Tibial nerve (tissue), 4 donors: ENCODE measurements around the gene SLC27A2. TPM values are rescaled to one million over a fixed set of nuclear protein-coding genes. Genes with fewer than 3 reads are reported as not detected.

Experiments
- DNase-seq, 2 donors: peaks; one replicate each; pipeline ENCODE4 v3.0.0-alpha.2; 2019; ENCODE audit warnings: low spot score in 2 of 2
- H3K27ac ChIP-seq, 4 donors: fragments of 200-600 bp; sonication (generic) in 3 of 4; one replicate each; pipeline ENCODE4 v1.5.1; 2017 to 2019; ENCODE audit warnings: mild to moderate bottlenecking in 1 of 4
- H3K27me3 ChIP-seq, 2 donors: fragments of 200-600 bp; sonication (generic) in 1 of 2; one replicate each; pipeline versions ENCODE4 v1.5.1 to v1.6.0; 2017 to 2019
- H3K36me3 ChIP-seq, 3 donors: fragments of 200-600 bp; sonication (generic); one replicate each; pipeline ENCODE4 v1.5.1; 2018 to 2019
- H3K4me1 ChIP-seq, 4 donors: fragments of 200-600 bp; sonication (generic) in 3 of 4; one replicate each; pipeline ENCODE4 v1.5.1; 2017 to 2019
- H3K4me3 ChIP-seq, 4 donors: fragments of 200-600 bp; sonication (generic) in 3 of 4; one replicate each; pipeline ENCODE4 v1.5.1; 2017 to 2019; ENCODE audit warnings: mild to moderate bottlenecking in 1 of 4, moderate library complexity in 1 of 4
- H3K9me3 ChIP-seq, 4 donors: fragments of 200-600 bp; sonication (generic) in 3 of 4; one replicate each; pipeline ENCODE4 v1.5.1; 2017 to 2019
- CTCF ChIP-seq, 5 experiments: fragments of 200-600 bp in 3 of 5; fragments of 450-650 bp in 2 of 5; sonication (generic) in 3 of 5; IDR thresholded peaks; one replicate each; pipeline ENCODE4 v1.5.1; 2016 to 2019; ENCODE audit warnings: antibody characterized with exemption in 5 of 5, mild to moderate bottlenecking in 3 of 5, moderate library complexity in 2 of 5
- EP300 ChIP-seq, 2 donors: sonication (generic); formaldehyde crosslinking; IDR thresholded peaks; one replicate each; pipeline ENCODE4 v1.6.1; 2017; ENCODE audit warnings: antibody characterized with exemption in 2 of 2, mild to moderate bottlenecking in 1 of 2
- POLR2A ChIP-seq, 2 donors: fragments of 450-650 bp; IDR thresholded peaks; one replicate each; pipeline ENCODE4 v1.6.1; 2017; ENCODE audit warnings: antibody characterized with exemption in 2 of 2, mild to moderate bottlenecking in 2 of 2, moderate library complexity in 2 of 2
- WGBS, 2 donors: methylation state at CpG; one replicate each; pipeline ENCODE4 v1.1.5; 2018; 5-methylcytosine and 5-hydroxymethylcytosine counted together
- total RNA-seq, 4 donors: library from RNA; depleted of rRNA; stranded (reverse); fragments of >200 nt; gene quantifications; one replicate each; pipeline ENCODE4 v1.1.0, GENCODE V29; 2016

The SLC27A2 gene
- total RNA-seq, 4 donors from 2014 or later, result 0.21 to 0.22 TPM; not detected in 2

- Histone ChIP-seq H3K27ac (no peak overlapping the region), H3K27me3 (no peaks in the 10 kb centered on the region), H3K4me3 (no peak overlapping the region), H3K9me3 (no peaks in the 10 kb centered on the region), H3K36me3 (no peaks in the 10 kb centered on the region), H3K4me1 (no peaks in the 10 kb centered on the region)
- TF ChIP-seq EP300 (IDR thresholded peaks at IDR 0.05), result no peak
- TF ChIP-seq POLR2A (IDR thresholded peaks at IDR 0.05), result no peak
- TF ChIP-seq CTCF (IDR thresholded peaks at IDR 0.05), result no peak
- DNase-seq, result no peak
- 75 to 83% methylated on average over 1 of the region's 1 CpG for WGBS, 2 donors
These were observed 8.7 kb downstream of the SLC27A2 start for GRCh38 chr15:50190723-50191122.

GRCh38 chr15:50192164-50192563 is 10.2 kb downstream of the SLC27A2 start:
- H3K27ac ChIP-seq, result no peak overlapping the region
- 84 to 95% methylated on average over 1 of the region's 1 CpG for WGBS, 2 donors
- H3K4me3 ChIP-seq, result no peak overlapping the region
- H3K9me3 ChIP-seq, result no peaks in the 10 kb centered on the region
- H3K27me3 ChIP-seq, result no peaks in the 10 kb centered on the region
- H3K4me1 ChIP-seq, result no peaks in the 10 kb centered on the region
- TF ChIP-seq EP300 (IDR thresholded peaks at IDR 0.05) (no peak), POLR2A (IDR thresholded peaks at IDR 0.05) (no peak), CTCF (IDR thresholded peaks at IDR 0.05) (no peak)
- no peaks in the 10 kb centered on the region for H3K36me3 ChIP-seq
- no peak for DNase-seq

GRCh38 chr15:50192926-50193620 is 11.1 kb downstream of the SLC27A2 start:
- Histone ChIP-seq H3K36me3 (no peaks in the 10 kb centered on the region), H3K27ac (no peak overlapping the region), H3K9me3 (no peaks in the 10 kb centered on the region), H3K27me3 (no peaks in the 10 kb centered on the region), H3K4me1 (no peaks in the 10 kb centered on the region), H3K4me3 (no peak overlapping the region)
- TF ChIP-seq EP300 (IDR thresholded peaks at IDR 0.05) (no peak), POLR2A (IDR thresholded peaks at IDR 0.05) (no peak), CTCF (IDR thresholded peaks at IDR 0.05) (no peak)
- DNase-seq, result no peak
- WGBS, 2 donors, result 86 to 89% methylated on average over 6 of the region's 6 CpGs

- Histone ChIP-seq H3K4me1 (no peaks in the 10 kb centered on the region), H3K9me3 (no peaks in the 10 kb centered on the region), H3K27ac (no peak overlapping the region), H3K27me3 (no peaks in the 10 kb centered on the region), H3K36me3 (no peaks in the 10 kb centered on the region), H3K4me3 (no peak overlapping the region)
- no peak for DNase-seq
- TF ChIP-seq CTCF (IDR thresholded peaks at IDR 0.05) (no peak), POLR2A (IDR thresholded peaks at IDR 0.05) (no peak), EP300 (IDR thresholded peaks at IDR 0.05) (no peak)
These were observed 20.0 kb downstream of the SLC27A2 start for GRCh38 chr15:50202003-50202402.

- Histone ChIP-seq H3K4me3 (no peak overlapping the region), H3K9me3 (no peaks in the 10 kb centered on the region), H3K27ac (no peak overlapping the region), H3K27me3 (no peaks in the 10 kb centered on the region), H3K36me3 (no peaks in the 10 kb centered on the region), H3K4me1 (no peaks in the 10 kb centered on the region)
- DNase-seq, result no peak
- TF ChIP-seq EP300 (IDR thresholded peaks at IDR 0.05) (no peak), POLR2A (IDR thresholded peaks at IDR 0.05) (no peak), CTCF (IDR thresholded peaks at IDR 0.05) (no peak)
- 81 to 82% methylated on average over 5 of the region's 5 CpGs for WGBS, 2 donors
These were observed 24.0 kb downstream of the SLC27A2 start for GRCh38 chr15:50206020-50206419.
